Spinal cord (tissue), 10 donors: ENCODE measurements around the gene ZNF618. TPM values are rescaled to one million over a fixed set of nuclear protein-coding genes. Genes with fewer than 3 reads are reported as not detected.

ENCODE experiments used
- DNase-seq, 6 donors: peaks; one replicate each; pipeline versions ENCODE4 v3.0.0 to v3.0.0-alpha.2; 2013 to 2015; ENCODE audit warnings: low spot score in 6 of 6, low read depth in 4 of 6
- H3K27ac ChIP-seq: one replicate; pipeline ENCODE4 v1.5.1; 2013; ENCODE audit warnings: low read depth, low read length, control low read depth
- H3K27me3 ChIP-seq: one replicate; pipeline ENCODE4 v1.6.1; 2013; ENCODE audit warnings: low read length; ENCODE audit not compliant: control insufficient read depth, insufficient read depth
- H3K36me3 ChIP-seq: one replicate; pipeline ENCODE4 v1.6.1; 2013; ENCODE audit warnings: low read length; ENCODE audit not compliant: control insufficient read depth, insufficient read depth
- H3K4me1 ChIP-seq: one replicate; pipeline ENCODE4 v1.6.1; 2013; ENCODE audit warnings: low read length; ENCODE audit not compliant: control insufficient read depth, insufficient read depth
- H3K4me3 ChIP-seq: one replicate; pipeline ENCODE4 v1.5.1; 2013; ENCODE audit warnings: low read depth, low read length, control low read depth
- H3K9me3 ChIP-seq: one replicate; pipeline ENCODE4 v1.6.1; 2013; ENCODE audit warnings: low read length; ENCODE audit not compliant: control insufficient read depth, insufficient read depth
- WGBS: methylation state at CpG from one replicate; pipeline ENCODE4 v1.1.5; 2013; ENCODE audit warnings: missing lambda C conversion rate; ENCODE audit not compliant: insufficient coverage; 5-methylcytosine and 5-hydroxymethylcytosine counted together
- polyA plus RNA-seq, 2 donors: library from polyadenylated mRNA; unstranded; fragments of 120-200 nt; gene quantifications; one replicate each; pipeline ENCODE4 v1.2.1, GENCODE V29; 2013; ENCODE audit not compliant: insufficient read length in 2 of 2
- total RNA-seq, 2 donors: library from RNA; depleted of rRNA in 1 of 2; stranded (reverse); fragments of 120-200 nt in 1 of 2; fragments of >200 nt in 1 of 2; gene quantifications; one replicate each; pipeline versions ENCODE4 v1.2.3 to v1.2.4, GENCODE V29; 2013 to 2014
- donor health status: healthy.

ZNF618 gene
- total and polyA plus RNA-seq, 4 donors: 7.7 to 17.0 (median 15.4) TPM

DNA sequence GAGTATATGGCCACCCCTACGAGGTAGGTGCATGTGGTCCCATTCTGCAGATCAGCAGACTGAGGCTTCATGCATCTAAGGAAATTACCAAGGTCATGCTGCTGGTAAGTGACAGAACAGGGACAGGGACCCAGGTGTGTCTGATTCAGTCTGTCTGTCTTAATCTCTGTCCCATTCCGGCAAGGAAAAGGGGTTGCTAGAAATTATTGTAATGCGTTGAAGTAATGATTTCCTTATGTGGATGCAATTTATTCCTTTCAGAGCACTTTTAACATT lies 125.2 kb downstream of the ZNF618 start:
- 86% methylated on average over 1 of the region's 3 CpGs for WGBS

GRCh38 chr9:114001794-114002261 lies 125.7 kb downstream of the ZNF618 start:
- H3K4me3 ChIP-seq: no peak overlapping the region
- H3K27me3 ChIP-seq: no peaks in the 10 kb centered on the region
- H3K27ac ChIP-seq: no peak overlapping the region
- no peaks in the 10 kb centered on the region for H3K9me3 ChIP-seq
- peaks cover 36% of the 10 kb centered on the region for H3K4me1 ChIP-seq
- 94% methylated on average over 11 of the region's 12 CpGs for WGBS
- no peak for DNase-seq
- H3K36me3 ChIP-seq: peaks cover 59% of the 10 kb centered on the region

More for the DNA sequence above, 125.2 kb downstream of the ZNF618 start:
- Histone ChIP-seq H3K9me3 (no peaks in the 10 kb centered on the region), H3K4me1 (peaks cover 36% of the 10 kb centered on the region), H3K27ac (no peak overlapping the region), H3K4me3 (no peak overlapping the region), H3K36me3 (peaks cover 58% of the 10 kb centered on the region), H3K27me3 (no peaks in the 10 kb centered on the region)
- no peak for DNase-seq

GRCh38 chr9:114002271-114002985 lies 126.3 kb downstream of the ZNF618 start:
- Histone ChIP-seq H3K4me3 (no peak overlapping the region), H3K4me1 (peaks cover 35% of the 10 kb centered on the region), H3K36me3 (peaks cover 64% of the 10 kb centered on the region), H3K27me3 (no peaks in the 10 kb centered on the region), H3K27ac (no peak overlapping the region), H3K9me3 (no peaks in the 10 kb centered on the region)
- 94% methylated on average over 10 of the region's 14 CpGs for WGBS
- no peak for DNase-seq

DNA sequence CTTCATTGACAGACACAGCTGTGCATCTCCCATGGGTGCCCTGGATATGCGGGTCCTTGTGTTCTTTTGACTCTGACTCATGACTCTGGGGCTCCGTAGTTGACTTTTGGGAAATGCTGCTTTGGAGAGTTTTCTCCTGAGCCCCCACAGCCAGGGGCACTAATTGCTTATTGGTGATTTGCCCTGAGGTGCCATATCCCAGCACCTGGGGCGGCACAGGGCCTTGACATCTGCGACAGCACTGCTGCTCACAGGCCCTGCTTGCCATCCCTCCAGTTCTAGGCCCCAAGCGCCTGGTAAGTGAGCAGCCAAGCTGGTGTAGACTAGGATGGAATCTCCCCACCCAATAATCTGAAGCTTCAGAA lies 126.9 kb downstream of the ZNF618 start:
- no peak overlapping the region for H3K4me3 ChIP-seq
- DNase-seq: no peak
- H3K9me3 ChIP-seq: no peaks in the 10 kb centered on the region
- H3K27ac ChIP-seq: no peak overlapping the region
- WGBS: 91% methylated on average over 5 of the region's 5 CpGs
- H3K4me1 ChIP-seq: peaks cover 32% of the 10 kb centered on the region
- H3K27me3 ChIP-seq: no peaks in the 10 kb centered on the region
- H3K36me3 ChIP-seq: peaks cover 64% of the 10 kb centered on the region

- Histone ChIP-seq H3K36me3 (peaks cover 67% of the 10 kb centered on the region), H3K9me3 (no peaks in the 10 kb centered on the region), H3K4me1 (peaks cover 32% of the 10 kb centered on the region), H3K27me3 (no peaks in the 10 kb centered on the region), H3K4me3 (no peak overlapping the region), H3K27ac (peak overlapping the region; percentile 67)
- WGBS: 58% methylated on average over 3 of the region's 7 CpGs
- no peak for DNase-seq
Observed at GRCh38 chr9:114003351-114003750, 127.2 kb downstream of the ZNF618 start.

GRCh38 chr9:114003758-114004157 lies 127.6 kb downstream of the ZNF618 start:
- Histone ChIP-seq H3K27me3 (no peaks in the 10 kb centered on the region), H3K27ac (peak overlapping the region; percentile 67), H3K4me3 (no peak overlapping the region), H3K9me3 (no peaks in the 10 kb centered on the region), H3K36me3 (peaks cover 67% of the 10 kb centered on the region), H3K4me1 (peaks cover 29% of the 10 kb centered on the region)
- WGBS: 20% methylated on average over 1 of the region's 5 CpGs
- DNase-seq: peak in 2 of 6 donors; percentile 44 to 90

- H3K27ac ChIP-seq: peak overlapping the region; percentile 67
- peaks cover 67% of the 10 kb centered on the region for H3K36me3 ChIP-seq
- H3K4me1 ChIP-seq: peaks cover 24% of the 10 kb centered on the region
- WGBS: 51% methylated on average over 14 of the region's 15 CpGs
- no peaks in the 10 kb centered on the region for H3K9me3 ChIP-seq
- peak in 2 of 6 donors; percentile 72 to 78 for DNase-seq
- no peaks in the 10 kb centered on the region for H3K27me3 ChIP-seq
- H3K4me3 ChIP-seq: no peak overlapping the region
Observed at GRCh38 chr9:114004221-114004716, 128.2 kb downstream of the ZNF618 start.

DNA sequence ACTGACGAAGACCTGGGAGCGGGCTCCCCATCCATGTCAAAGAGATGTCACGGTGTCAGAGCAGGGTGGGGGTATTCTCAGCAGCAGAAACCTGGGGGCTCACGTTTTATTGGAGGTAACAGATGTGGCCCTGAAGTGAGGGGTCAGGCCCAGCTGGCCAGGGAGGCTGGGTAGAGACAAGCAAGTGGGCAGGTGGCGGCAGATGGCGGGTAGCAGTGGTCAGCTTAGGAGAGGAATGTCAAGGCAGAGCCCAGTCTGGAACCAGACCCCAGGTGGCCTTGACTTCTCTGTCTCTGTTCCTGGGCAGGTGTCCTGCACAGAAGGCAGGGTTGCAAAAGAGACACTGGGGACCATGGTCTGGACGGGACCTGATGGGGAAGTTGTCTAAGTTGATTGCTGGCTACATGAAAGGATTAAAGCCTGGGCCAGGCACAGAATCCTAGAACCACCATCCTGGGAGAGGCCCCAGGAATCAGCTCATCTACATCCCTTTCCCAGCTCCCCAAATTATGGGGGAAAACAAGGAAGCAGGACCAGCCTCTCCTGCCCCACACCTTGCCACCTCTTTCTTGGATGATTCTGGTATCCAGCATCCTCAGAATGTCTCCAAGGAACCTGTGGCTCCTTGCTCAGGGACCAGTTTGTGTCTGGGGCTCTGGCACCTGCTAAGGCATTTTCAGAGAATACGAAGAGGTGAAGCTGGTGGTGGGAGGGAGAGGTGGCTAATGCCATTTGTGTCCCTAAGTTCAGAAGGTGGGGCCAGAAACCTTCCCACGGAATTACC lies 129.5 kb downstream of the ZNF618 start:
- H3K4me3 ChIP-seq: no peak overlapping the region
- peaks cover 20% of the 10 kb centered on the region for H3K4me1 ChIP-seq
- no peaks in the 10 kb centered on the region for H3K9me3 ChIP-seq
- peaks cover 68% of the 10 kb centered on the region for H3K36me3 ChIP-seq
- H3K27me3 ChIP-seq: no peaks in the 10 kb centered on the region
- DNase-seq: no peak
- no peak overlapping the region for H3K27ac ChIP-seq
- 94% methylated on average over 8 of the region's 9 CpGs for WGBS

DNA sequence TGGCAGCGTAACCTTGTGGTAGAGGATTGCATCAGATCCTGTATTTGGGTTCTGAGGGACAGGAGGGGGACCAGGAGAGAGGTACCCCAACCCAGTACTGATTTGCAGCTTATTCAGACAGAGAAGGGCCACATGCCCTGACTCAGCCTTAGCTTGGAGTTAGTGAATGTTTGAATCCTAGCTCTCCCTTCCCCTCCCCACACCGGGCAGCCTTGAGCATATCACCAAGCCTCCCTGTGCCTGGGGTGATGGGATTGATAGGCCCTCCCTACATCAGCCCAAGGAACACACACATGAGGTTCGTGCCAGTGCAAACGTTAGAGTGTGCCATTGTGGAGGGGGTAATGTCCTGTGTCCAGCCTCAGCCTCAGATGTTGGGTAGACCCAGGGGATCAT lies 130.0 kb downstream of the ZNF618 start:
- Histone ChIP-seq H3K9me3 (no peaks in the 10 kb centered on the region), H3K4me1 (peaks cover 20% of the 10 kb centered on the region), H3K27me3 (no peaks in the 10 kb centered on the region), H3K27ac (no peak overlapping the region), H3K4me3 (no peak overlapping the region), H3K36me3 (peaks cover 63% of the 10 kb centered on the region)
- 100% methylated on average over 1 of the region's 4 CpGs for WGBS
- no peak for DNase-seq
